HepG2 (cell line): Measurements from ENCODE around the gene DMRT1. TPM values are rescaled to one million over a fixed set of nuclear protein-coding genes. Genes with fewer than 3 reads are reported as not detected.

ENCODE experiments used
- CTCF ChIP-seq: sonication (generic); formaldehyde crosslinking; IDR thresholded peaks from 2 replicates; pipeline ENCODE4 v1.5.0; 2020; ENCODE audit warnings: mild to moderate bottlenecking, missing genetic modification reagents, moderate library complexity
- HHEX ChIP-seq: IDR thresholded peaks from 2 replicates; pipeline ENCODE4 v1.6.1; 2016; ENCODE audit warnings: control low read depth
- NONO ChIP-seq, 2 experiments: fragments of 450-650 bp in 1 of 2; sonication (generic) in 1 of 2; formaldehyde crosslinking in 1 of 2; IDR thresholded peaks in 1 of 2; conservative IDR thresholded peaks in 1 of 2; 2 replicates each; pipeline versions ENCODE4 v1.6.1 to v1.8.0; 2017 to 2022; ENCODE audit warnings: mild to moderate bottlenecking in 1 of 2, missing genetic modification reagents in 1 of 2, moderate library complexity in 1 of 2
- SSRP1 ChIP-seq: IDR thresholded peaks from 2 replicates; pipeline ENCODE4 v1.6.1; 2016; ENCODE audit warnings: control low read depth
- STAG1 ChIP-seq: sonication (generic); formaldehyde crosslinking; IDR thresholded peaks from 2 replicates; pipeline ENCODE4 v1.4.0; 2020; ENCODE audit warnings: missing genetic modification reagents
- USF2 ChIP-seq, 2 experiments: sonication (generic) in 1 of 2; formaldehyde crosslinking in 1 of 2; IDR thresholded peaks; 2 replicates each; pipeline versions ENCODE4 v1.5.1 to v1.6.1; 2011 to 2020; ENCODE audit warnings: borderline replicate concordance in 1 of 2, low read depth in 1 of 2, low read length in 1 of 2, mild to moderate bottlenecking in 1 of 2, missing genetic modification reagents in 1 of 2, moderate library complexity in 1 of 2
- ZNF609 ChIP-seq: sonication (generic); formaldehyde crosslinking; IDR thresholded peaks from 2 replicates; pipeline ENCODE4 v1.4.0; 2020; ENCODE audit warnings: mild to moderate bottlenecking, missing genetic modification reagents, borderline replicate concordance
- ZNF7 ChIP-seq: IDR thresholded peaks from 2 replicates; pipeline ENCODE4 v1.6.1; 2016; ENCODE audit warnings: missing biosample characterization, missing genetic modification reagents
- polyA plus RNA-seq, 8 experiments: library from polyadenylated mRNA; depleted of rRNA in 3 of 8; stranded (reverse) in 7 of 8; unstranded in 1 of 8; fragments of >200 nt; fragmentation: Illumina TruSeq in 4 of 8; extraction: Trizol in 4 of 8; gene quantifications; 2 replicates each; pipeline versions ENCODE4 v1.2.1 to v1.2.3, GENCODE V29; 2011 to 2016; ENCODE audit warnings: low read depth in 4 of 8, missing spikeins in 1 of 8, mixed read lengths in 1 of 8; ENCODE audit not compliant: insufficient read depth in 1 of 8
- small RNA-seq, 3 experiments: library from RNA; depleted of rRNA; stranded (forward); fragments of <200 nt; gene quantifications; one replicate each; pipeline ENCODE3, GENCODE V24; 2012; ENCODE audit warnings: low read depth in 2 of 3, low replicate concordance in 1 of 3; ENCODE audit not compliant: insufficient read length in 3 of 3, insufficient read depth in 2 of 3
- total RNA-seq, 5 experiments: library from RNA; depleted of rRNA; stranded (reverse); fragments of >200 nt; fragmentation: Illumina TruSeq; extraction: Trizol; gene quantifications; 2 replicates each; pipeline ENCODE4 v1.2.3, GENCODE V29; 2016; ENCODE audit warnings: low read depth in 1 of 5

The DMRT1 gene
- total and polyA plus RNA-seq, 2 of the 13 experiments (the other 11 are each of a cell fraction or from before 2014, with no cell fraction given) = not detected

GRCh38 chr9:1018121-1018520, 176.6 kb downstream of the DMRT1 start (continued):
- no peak for TF ChIP-seq NONO (IDR thresholded peaks at IDR 0.05)
- no peak for TF ChIP-seq NONO (CRISPR knock-in tag; conservative IDR thresholded peaks at IDR 0.05)
- TF ChIP-seq CTCF (CRISPR knock-in tag) = peak; percentile 57
- peak; percentile 55 for TF ChIP-seq USF2 (IDR thresholded peaks at IDR 0.05; ENCODE audit: low read depth, low read length)
- peak; percentile 83; the same call in 1 of the 2 replicates for TF ChIP-seq USF2 (CRISPR knock-in tag; IDR thresholded peaks at IDR 0.05; ENCODE audit: borderline replicate concordance)
- peak; percentile 67 for TF ChIP-seq STAG1
- no peak for TF ChIP-seq HHEX (CRISPR knock-in tag)
- no peak for TF ChIP-seq SSRP1 (CRISPR knock-in tag)
- TF ChIP-seq ZNF7 = no peak
- no peak for TF ChIP-seq ZNF609 (CRISPR knock-in tag)

Small RNA genes lying within 50 kb of the gene (small RNA-seq; reads per million reads assigned to genes)
- gene RNU6-1073P = 0 reads per million in 3 experiments

Other genes with a start within 250 kb of the DMRT1 start
- gene DMRT3, start 135.0 kb downstream of the DMRT1 start, total RNA-seq (2016; rRNA removed; fragmentation: Illumina TruSeq; extraction: Trizol) = not detected in 2 replicates
- not detected in 2 replicates for gene DMRT3, start 135.0 kb downstream of the DMRT1 start, polyA plus RNA-seq (2011; rRNA removed)
- not detected in 2 replicates for gene DMRT2, start 208.7 kb downstream of the DMRT1 start, total RNA-seq (2016; rRNA removed; fragmentation: Illumina TruSeq; extraction: Trizol)
- gene DMRT2, start 208.7 kb downstream of the DMRT1 start, polyA plus RNA-seq (2011; rRNA removed) = not detected in 2 replicates